Colonic mucosa (tissue), 4 donors: ENCODE data around the gene ACSF3. TPM values are rescaled to one million over a fixed set of nuclear protein-coding genes. Genes with fewer than 3 reads are reported as not detected.

ENCODE experiments used
- DNase-seq: peaks from one replicate; pipeline ENCODE4 v3.0.0-alpha.2; 2020
- H3K27ac ChIP-seq: fragments of 200-600 bp; one replicate; pipeline ENCODE4 v1.8.0; 2021
- H3K27me3 ChIP-seq: fragments of 200-600 bp; one replicate; pipeline ENCODE4 v1.8.0; 2021
- H3K36me3 ChIP-seq: fragments of 200-600 bp; one replicate; pipeline ENCODE4 v1.8.0; 2021
- H3K4me1 ChIP-seq: fragments of 200-600 bp; one replicate; pipeline ENCODE4 v1.8.0; 2021; ENCODE audit warnings: mild to moderate bottlenecking
- H3K4me3 ChIP-seq: fragments of 200-600 bp; one replicate; pipeline ENCODE4 v1.8.0; 2021
- H3K9ac ChIP-seq, 2 donors: one replicate each; pipeline ENCODE4 v1.7.0; 2013; ENCODE audit warnings: control low read depth in 2 of 2, low read depth in 2 of 2, low read length in 2 of 2
- H3K9me3 ChIP-seq: fragments of 200-600 bp; one replicate; pipeline ENCODE4 v1.8.0; 2021
- CTCF ChIP-seq: fragments of 200-600 bp; IDR thresholded peaks from one replicate; pipeline ENCODE4 v1.8.0; 2022; ENCODE audit warnings: antibody characterized with exemption, mild to moderate bottlenecking
- intact Hi-C: fragments of 100-400 bp; cut with DNase I; formaldehyde crosslinking; loops from one replicate; pipeline ENCODE4 v1.14.1; 2022
- total RNA-seq, 2 donors: library from RNA; stranded (reverse); fragmentation: NEBNext Ultra II Directional in 1 of 2; extraction: Animal tissue kit (Norgen Biotek cat#: 25700) in 1 of 2; gene quantifications; one replicate each; pipeline ENCODE4 v1.2.1, GENCODE V29; 2021
- donor health status: healthy.
- donor health status: DM: no; HTN: no; CAD: no.
- donor health status: DM: no; HTN: no; CAD: no.

Gene ACSF3
- total RNA-seq, 2 donors from 2014 or later, result 60.2 TPM

GRCh38 chr16:89084411-89084810 lies 9.2 kb upstream of the ACSF3 start:
- H3K4me1 ChIP-seq, result no peaks in the 10 kb centered on the region
- no peaks in the 10 kb centered on the region for H3K9me3 ChIP-seq
- no peak overlapping the region for H3K27ac ChIP-seq
- no peak overlapping the region for H3K4me3 ChIP-seq
- H3K9ac ChIP-seq, result peak overlapping the region in 1 of 2 donors; percentile 68
- intact Hi-C loops, result no loop called here
- H3K36me3 ChIP-seq, result no peaks in the 10 kb centered on the region
- TF ChIP-seq CTCF, result no peak
- DNase-seq, result peak; percentile 49
- H3K27me3 ChIP-seq, result no peaks in the 10 kb centered on the region

- DNase-seq, result no peak
- Histone ChIP-seq H3K9me3 (no peaks in the 10 kb centered on the region), H3K4me1 (no peaks in the 10 kb centered on the region), H3K9ac (peak overlapping the region in 1 of 2 donors; percentile 68), H3K27ac (no peak overlapping the region), H3K27me3 (no peaks in the 10 kb centered on the region), H3K36me3 (no peaks in the 10 kb centered on the region), H3K4me3 (no peak overlapping the region)
- no peak for TF ChIP-seq CTCF
- intact Hi-C loops, result no loop called here
Observed at GRCh38 chr16:89084814-89085612, 8.6 kb upstream of the ACSF3 start.

GRCh38 chr16:89085755-89086154 lies 7.9 kb upstream of the ACSF3 start:
- intact Hi-C loops, result no loop called here
- no peak overlapping the region for H3K27ac ChIP-seq
- H3K9ac ChIP-seq, result no peak overlapping the region
- H3K4me1 ChIP-seq, result no peaks in the 10 kb centered on the region
- no peaks in the 10 kb centered on the region for H3K9me3 ChIP-seq
- no peaks in the 10 kb centered on the region for H3K27me3 ChIP-seq
- H3K36me3 ChIP-seq, result no peaks in the 10 kb centered on the region
- TF ChIP-seq CTCF, result no peak
- H3K4me3 ChIP-seq, result no peak overlapping the region
- no peak for DNase-seq

- DNase-seq, result no peak
- intact Hi-C loops, result no loop called here
- H3K27ac ChIP-seq, result no peak overlapping the region
- H3K4me3 ChIP-seq, result no peak overlapping the region
- H3K4me1 ChIP-seq, result no peaks in the 10 kb centered on the region
- H3K9ac ChIP-seq, result no peak overlapping the region
- no peak for TF ChIP-seq CTCF
- no peaks in the 10 kb centered on the region for H3K27me3 ChIP-seq
- no peaks in the 10 kb centered on the region for H3K9me3 ChIP-seq
- no peaks in the 10 kb centered on the region for H3K36me3 ChIP-seq
Observed at GRCh38 chr16:89087922-89088497, 5.6 kb upstream of the ACSF3 start.

GRCh38 chr16:89089120-89089519 lies 4.5 kb upstream of the ACSF3 start:
- Histone ChIP-seq H3K36me3 (no peaks in the 10 kb centered on the region), H3K27ac (no peak overlapping the region), H3K4me1 (no peaks in the 10 kb centered on the region), H3K9me3 (no peaks in the 10 kb centered on the region), H3K27me3 (no peaks in the 10 kb centered on the region), H3K9ac (no peak overlapping the region), H3K4me3 (no peak overlapping the region)
- DNase-seq, result no peak
- no peak for TF ChIP-seq CTCF
- intact Hi-C loops, result no loop called here
